HepG2 (cell line): ENCODE results near the gene TPBGL. TPM values are rescaled to one million over a fixed set of nuclear protein-coding genes. Genes with fewer than 3 reads are reported as not detected.

ENCODE experiments used
- polyA plus RNA-seq, 8 experiments: library from polyadenylated mRNA; depleted of rRNA in 3 of 8; stranded (reverse) in 7 of 8; unstranded in 1 of 8; fragments of >200 nt; fragmentation: Illumina TruSeq in 4 of 8; extraction: Trizol in 4 of 8; gene quantifications; 2 replicates each; pipeline versions ENCODE4 v1.2.1 to v1.2.3, GENCODE V29; 2011 to 2016; ENCODE audit warnings: low read depth in 4 of 8, missing spikeins in 1 of 8, mixed read lengths in 1 of 8; ENCODE audit not compliant: insufficient read depth in 1 of 8
- total RNA-seq, 5 experiments: library from RNA; depleted of rRNA; stranded (reverse); fragments of >200 nt; fragmentation: Illumina TruSeq; extraction: Trizol; gene quantifications; 2 replicates each; pipeline ENCODE4 v1.2.3, GENCODE V29; 2016; ENCODE audit warnings: low read depth in 1 of 5

TPBGL gene
- total and polyA plus RNA-seq, 2 of the 13 experiments (the other 11 are each of a cell fraction or from before 2014, with no cell fraction given): not detected

Other genes with a start within 250 kb of the TPBGL start
- not detected in 2 replicates for gene OR2AT4, start 143.9 kb upstream of the TPBGL start, total RNA-seq (2016; rRNA removed; fragmentation: Illumina TruSeq; extraction: Trizol)
- gene OR2AT4, start 143.9 kb upstream of the TPBGL start, polyA plus RNA-seq (2011; rRNA removed): not detected in 2 replicates
- 7.6 and 15.3 TPM in 2 replicates for gene SLCO2B1, start 89.7 kb upstream of the TPBGL start, total RNA-seq (2016; rRNA removed; fragmentation: Illumina TruSeq; extraction: Trizol)
- gene SLCO2B1, start 89.7 kb upstream of the TPBGL start, polyA plus RNA-seq (2011; rRNA removed): 19.8 and 29.6 TPM in 2 replicates
- gene ARRB1, start 110.9 kb downstream of the TPBGL start, total RNA-seq (2016; rRNA removed; fragmentation: Illumina TruSeq; extraction: Trizol): 22.5 and 25.2 TPM in 2 replicates
- gene ARRB1, start 110.9 kb downstream of the TPBGL start, polyA plus RNA-seq (2011; rRNA removed): 35.7 and 35.9 TPM in 2 replicates
- gene RPS3, start 158.7 kb downstream of the TPBGL start, total RNA-seq (2016; rRNA removed; fragmentation: Illumina TruSeq; extraction: Trizol): 2,143 and 2,814 TPM in 2 replicates
- 3,295 and 3,616 TPM in 2 replicates for gene RPS3, start 158.7 kb downstream of the TPBGL start, polyA plus RNA-seq (2011; rRNA removed)
- gene KLHL35, start 192.4 kb downstream of the TPBGL start, total RNA-seq (2016; rRNA removed; fragmentation: Illumina TruSeq; extraction: Trizol): not detected in 2 replicates
- not detected in 2 replicates for gene KLHL35, start 192.4 kb downstream of the TPBGL start, polyA plus RNA-seq (2011; rRNA removed)